Activated naive CD8-positive, alpha-beta T cell (primary cell): ENCODE measurements around the gene FUOM.

ENCODE experiments used
- H3K27ac Mint-ChIP-seq: one replicate; pipeline ENCODE4 v1.8.0; 2021; ENCODE audit warnings: mixed read lengths
- H3K27me3 Mint-ChIP-seq: one replicate; pipeline ENCODE4 v1.8.0; 2021; ENCODE audit warnings: mixed read lengths
- H3K36me3 Mint-ChIP-seq: one replicate; pipeline ENCODE4 v1.8.0; 2021; ENCODE audit warnings: mixed read lengths
- H3K4me1 Mint-ChIP-seq: one replicate; pipeline ENCODE4 v1.8.0; 2021; ENCODE audit warnings: low read depth, mixed read lengths
- H3K4me3 Mint-ChIP-seq: one replicate; pipeline ENCODE4 v1.8.0; 2021; ENCODE audit warnings: mild to moderate bottlenecking, mixed read lengths
- H3K9me3 Mint-ChIP-seq: one replicate; pipeline ENCODE4 v1.8.0; 2021; ENCODE audit warnings: low read depth, mixed read lengths

FUOM gene

GRCh38 chr10:133357285-133358161 is at the start of gene FUOM:
Gene FUOM (minus strand): TSS chr10:133358019. CDS start chr10:133358007, 12 bp downstream.
- Mint-ChIP-seq H3K4me3 (peak within 1 kb of the TSS; percentile 75), H3K27ac (no peak within 1 kb of the TSS), H3K9me3 (no peaks in the 10 kb centered on the region), H3K4me1 (peaks cover 9% of the 10 kb centered on the region), H3K27me3 (no peaks in the 10 kb centered on the region), H3K36me3 (no peaks in the 10 kb centered on the region)

GRCh38 chr10:133405844-133406527 is 48.2 kb upstream of the FUOM start:
- Mint-ChIP-seq H3K36me3 (peaks cover 31% of the 10 kb centered on the region), H3K4me1 (peaks cover 45% of the 10 kb centered on the region), H3K27me3 (no peaks in the 10 kb centered on the region), H3K9me3 (peaks cover 3% of the 10 kb centered on the region), H3K27ac (no peak overlapping the region), H3K4me3 (no peak overlapping the region)

- no peak overlapping the region for H3K4me3 Mint-ChIP-seq
- peaks cover 24% of the 10 kb centered on the region for H3K36me3 Mint-ChIP-seq
Measured at GRCh38 chr10:133405272-133405671, 47.5 kb upstream of the FUOM start.

GRCh38 chr10:133403784-133404183 is 46.0 kb upstream of the FUOM start:
- H3K4me1 Mint-ChIP-seq, result peaks cover 49% of the 10 kb centered on the region
- no peak overlapping the region for H3K27ac Mint-ChIP-seq
- H3K27me3 Mint-ChIP-seq, result no peaks in the 10 kb centered on the region
- no peak overlapping the region for H3K4me3 Mint-ChIP-seq
- peaks cover 17% of the 10 kb centered on the region for H3K36me3 Mint-ChIP-seq
- H3K9me3 Mint-ChIP-seq, result no peaks in the 10 kb centered on the region

More at GRCh38 chr10:133405272-133405671, 47.5 kb upstream of the FUOM start:
- H3K9me3 Mint-ChIP-seq, result no peaks in the 10 kb centered on the region
- H3K4me1 Mint-ChIP-seq, result peaks cover 52% of the 10 kb centered on the region
- H3K27ac Mint-ChIP-seq, result peak overlapping the region; percentile 19
- H3K27me3 Mint-ChIP-seq, result no peaks in the 10 kb centered on the region

- Mint-ChIP-seq H3K4me3 (no peak overlapping the region), H3K4me1 (peaks cover 46% of the 10 kb centered on the region), H3K27me3 (no peaks in the 10 kb centered on the region), H3K27ac (peak overlapping the region; percentile 19), H3K36me3 (peaks cover 14% of the 10 kb centered on the region), H3K9me3 (no peaks in the 10 kb centered on the region)
Measured at GRCh38 chr10:133403359-133403758, 45.5 kb upstream of the FUOM start.

GRCh38 chr10:133401981-133402725 is 44.3 kb upstream of the FUOM start:
- no peak overlapping the region for H3K4me3 Mint-ChIP-seq
- H3K27ac Mint-ChIP-seq, result no peak overlapping the region
- H3K9me3 Mint-ChIP-seq, result no peaks in the 10 kb centered on the region
- peaks cover 42% of the 10 kb centered on the region for H3K4me1 Mint-ChIP-seq
- peaks cover 11% of the 10 kb centered on the region for H3K36me3 Mint-ChIP-seq
- no peaks in the 10 kb centered on the region for H3K27me3 Mint-ChIP-seq

- Mint-ChIP-seq H3K9me3 (no peaks in the 10 kb centered on the region), H3K4me3 (no peak overlapping the region), H3K36me3 (peaks cover 7% of the 10 kb centered on the region), H3K27me3 (no peaks in the 10 kb centered on the region), H3K27ac (no peak overlapping the region), H3K4me1 (peaks cover 41% of the 10 kb centered on the region)
Measured at GRCh38 chr10:133401500-133401899, 43.7 kb upstream of the FUOM start.

GRCh38 chr10:133400624-133401424 is 43.0 kb upstream of the FUOM start:
- Mint-ChIP-seq H3K9me3 (no peaks in the 10 kb centered on the region), H3K27me3 (no peaks in the 10 kb centered on the region), H3K4me3 (no peak overlapping the region), H3K36me3 (peaks cover 7% of the 10 kb centered on the region), H3K27ac (peak overlapping the region; percentile 46), H3K4me1 (peaks cover 38% of the 10 kb centered on the region)

GRCh38 chr10:133399123-133399601 is 41.3 kb upstream of the FUOM start:
- Mint-ChIP-seq H3K27me3 (no peaks in the 10 kb centered on the region), H3K27ac (no peak overlapping the region), H3K4me3 (no peak overlapping the region), H3K36me3 (peaks cover 7% of the 10 kb centered on the region), H3K9me3 (no peaks in the 10 kb centered on the region), H3K4me1 (peaks cover 33% of the 10 kb centered on the region)

- Mint-ChIP-seq H3K36me3 (peaks cover 7% of the 10 kb centered on the region), H3K27me3 (no peaks in the 10 kb centered on the region), H3K4me3 (no peak overlapping the region), H3K4me1 (peaks cover 38% of the 10 kb centered on the region), H3K9me3 (no peaks in the 10 kb centered on the region), H3K27ac (peak overlapping the region; percentile 72)
Measured at GRCh38 chr10:133397938-133398337, 40.1 kb upstream of the FUOM start.

- Mint-ChIP-seq H3K4me3 (peak overlapping the region; percentile 96), H3K4me1 (peaks cover 41% of the 10 kb centered on the region), H3K36me3 (peaks cover 4% of the 10 kb centered on the region), H3K27me3 (no peaks in the 10 kb centered on the region), H3K27ac (no peak overlapping the region), H3K9me3 (no peaks in the 10 kb centered on the region)
Measured at GRCh38 chr10:133396035-133396624, 38.3 kb upstream of the FUOM start.

GRCh38 chr10:133394801-133395221 is 37.0 kb upstream of the FUOM start:
- Mint-ChIP-seq H3K9me3 (no peaks in the 10 kb centered on the region), H3K27me3 (no peaks in the 10 kb centered on the region), H3K27ac (peak overlapping the region; percentile 98), H3K4me3 (peak overlapping the region; percentile 96), H3K36me3 (peaks cover 4% of the 10 kb centered on the region), H3K4me1 (peaks cover 44% of the 10 kb centered on the region)

- peaks cover 4% of the 10 kb centered on the region for H3K36me3 Mint-ChIP-seq
- peak within 1 kb of the TSS; percentile 96 for H3K4me3 Mint-ChIP-seq
- peak within 1 kb of the TSS; percentile 98 for H3K27ac Mint-ChIP-seq
- peaks cover 46% of the 10 kb centered on the region for H3K4me1 Mint-ChIP-seq
- H3K27me3 Mint-ChIP-seq, result no peaks in the 10 kb centered on the region
- no peaks in the 10 kb centered on the region for H3K9me3 Mint-ChIP-seq
Measured at GRCh38 chr10:133394064-133394663, 36.3 kb upstream of the FUOM start, which contains the start of gene MTG1. Gene MTG1 (plus strand): TSS chr10:133394157. CDS start chr10:133394221, 64 bp downstream.
